Stimulated activated naive CD8-positive, alpha-beta T cell treated with anti-CD3 and anti-CD28 coated beads, Interleukin-15, Interleukin-2, amounts not matched to agents 100 ng/mL and 50 ng/mL, for 24 hours (primary cell): Measurements from ENCODE around the gene ICAM5.
A peak's percentile ranks its signal among the peaks of the same experiment; 100 is the strongest.

Experiments
- H3K27ac Mint-ChIP-seq: one replicate; pipeline ENCODE4 v1.8.0; 2021; ENCODE audit warnings: mild to moderate bottlenecking, mixed read lengths
- H3K27me3 Mint-ChIP-seq: one replicate; pipeline ENCODE4 v1.8.0; 2021; ENCODE audit warnings: mixed read lengths
- H3K36me3 Mint-ChIP-seq: one replicate; pipeline ENCODE4 v1.8.0; 2021; ENCODE audit warnings: low read depth, mixed read lengths
- H3K4me1 Mint-ChIP-seq: one replicate; pipeline ENCODE4 v1.8.0; 2021; ENCODE audit warnings: low read depth, mixed read lengths
- H3K4me3 Mint-ChIP-seq: one replicate; pipeline ENCODE4 v1.8.0; 2021; ENCODE audit warnings: mild to moderate bottlenecking, mixed read lengths
- H3K9me3 Mint-ChIP-seq: one replicate; pipeline ENCODE4 v1.8.0; 2021; ENCODE audit warnings: mixed read lengths

Gene ICAM5

DNA sequence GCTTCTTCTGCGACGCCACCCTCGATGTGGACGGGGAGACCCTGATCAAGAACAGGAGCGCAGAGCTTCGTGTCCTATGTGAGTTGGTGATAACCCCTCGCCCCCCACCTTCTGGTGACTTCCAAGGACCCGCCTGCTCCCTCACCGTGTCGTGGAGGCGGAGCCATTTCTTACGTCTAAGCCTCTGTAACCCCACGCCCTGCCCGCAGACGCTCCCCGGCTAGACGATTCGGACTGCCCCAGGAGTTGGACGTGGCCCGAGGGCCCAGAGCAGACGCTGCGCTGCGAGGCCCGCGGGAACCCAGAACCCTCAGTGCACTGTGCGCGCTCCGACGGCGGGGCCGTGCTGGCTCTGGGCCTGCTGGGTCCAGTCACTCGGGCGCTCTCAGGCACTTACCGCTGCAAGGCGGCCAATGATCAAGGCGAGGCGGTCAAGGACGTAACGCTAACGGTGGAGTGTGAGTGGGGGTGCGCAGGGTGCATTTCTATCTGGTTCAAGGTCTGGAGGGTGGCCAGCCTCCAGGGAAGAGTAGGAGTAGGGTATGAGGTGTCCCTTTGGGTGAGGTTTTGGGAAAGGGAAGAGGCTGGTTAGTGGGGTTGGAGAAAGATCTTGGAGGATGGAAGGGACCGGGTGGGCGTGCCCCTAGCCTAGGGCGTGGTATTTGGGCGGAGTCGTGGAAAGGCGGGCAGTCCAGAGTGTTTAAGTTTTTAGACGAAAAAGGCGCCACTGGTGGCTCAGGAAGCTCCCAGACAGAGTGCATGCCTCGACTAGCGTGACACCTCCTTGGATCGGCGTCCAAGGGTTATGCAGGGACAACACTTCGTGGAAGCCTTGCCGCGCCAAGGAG is 3.3 kb downstream of the ICAM5 start:
- peak overlapping the region; percentile 82 for H3K27ac Mint-ChIP-seq
- no peaks in the 10 kb centered on the region for H3K9me3 Mint-ChIP-seq
- peak overlapping the region; percentile 72 for H3K4me3 Mint-ChIP-seq
- peaks cover 62% of the 10 kb centered on the region for H3K27me3 Mint-ChIP-seq
- H3K4me1 Mint-ChIP-seq, result peaks cover 61% of the 10 kb centered on the region
- no peaks in the 10 kb centered on the region for H3K36me3 Mint-ChIP-seq

DNA sequence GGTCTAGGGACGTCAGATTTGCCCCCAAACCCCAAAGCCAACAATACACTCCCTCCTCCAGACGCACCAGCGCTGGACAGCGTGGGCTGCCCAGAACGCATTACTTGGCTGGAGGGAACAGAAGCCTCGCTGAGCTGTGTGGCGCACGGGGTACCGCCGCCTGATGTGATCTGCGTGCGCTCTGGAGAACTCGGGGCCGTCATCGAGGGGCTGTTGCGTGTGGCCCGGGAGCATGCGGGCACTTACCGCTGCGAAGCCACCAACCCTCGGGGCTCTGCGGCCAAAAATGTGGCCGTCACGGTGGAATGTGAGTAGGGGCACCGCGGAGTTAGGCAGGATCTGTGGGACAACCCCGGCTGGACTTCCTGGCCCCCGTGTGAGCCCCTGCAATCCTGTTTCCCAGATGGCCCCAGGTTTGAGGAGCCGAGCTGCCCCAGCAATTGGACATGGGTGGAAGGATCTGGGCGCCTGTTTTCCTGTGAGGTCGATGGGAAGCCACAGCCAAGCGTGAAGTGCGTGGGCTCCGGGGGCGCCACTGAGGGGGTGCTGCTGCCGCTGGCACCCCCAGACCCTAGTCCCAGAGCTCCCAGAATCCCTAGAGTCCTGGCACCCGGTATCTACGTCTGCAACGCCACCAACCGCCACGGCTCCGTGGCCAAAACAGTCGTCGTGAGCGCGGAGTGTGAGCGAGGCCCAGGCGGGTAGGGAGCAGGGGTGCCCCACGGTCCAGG is 4.0 kb downstream of the ICAM5 start:
- Mint-ChIP-seq H3K27me3 (peaks cover 55% of the 10 kb centered on the region), H3K36me3 (no peaks in the 10 kb centered on the region), H3K4me3 (peak overlapping the region; percentile 72), H3K9me3 (no peaks in the 10 kb centered on the region), H3K27ac (no peak overlapping the region), H3K4me1 (peaks cover 56% of the 10 kb centered on the region)

DNA sequence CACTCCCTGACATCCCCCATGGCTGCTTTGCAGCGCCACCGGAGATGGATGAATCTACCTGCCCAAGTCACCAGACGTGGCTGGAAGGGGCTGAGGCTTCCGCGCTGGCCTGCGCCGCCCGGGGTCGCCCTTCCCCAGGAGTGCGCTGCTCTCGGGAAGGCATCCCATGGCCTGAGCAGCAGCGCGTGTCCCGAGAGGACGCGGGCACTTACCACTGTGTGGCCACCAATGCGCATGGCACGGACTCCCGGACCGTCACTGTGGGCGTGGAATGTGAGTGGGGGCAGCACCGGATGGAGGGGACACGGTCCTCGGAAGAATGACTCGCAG is 4.6 kb downstream of the ICAM5 start:
- Mint-ChIP-seq H3K27me3 (peaks cover 54% of the 10 kb centered on the region), H3K36me3 (no peaks in the 10 kb centered on the region), H3K27ac (peak overlapping the region; percentile 26), H3K4me1 (peaks cover 51% of the 10 kb centered on the region), H3K9me3 (no peaks in the 10 kb centered on the region), H3K4me3 (peak overlapping the region; percentile 26)

GRCh38 chr19:10295305-10295846 is 5.6 kb downstream of the ICAM5 start:
- Mint-ChIP-seq H3K27me3 (peaks cover 50% of the 10 kb centered on the region), H3K4me1 (peaks cover 46% of the 10 kb centered on the region), H3K9me3 (no peaks in the 10 kb centered on the region), H3K4me3 (peak overlapping the region; percentile 79), H3K27ac (no peak overlapping the region), H3K36me3 (no peaks in the 10 kb centered on the region)

DNA sequence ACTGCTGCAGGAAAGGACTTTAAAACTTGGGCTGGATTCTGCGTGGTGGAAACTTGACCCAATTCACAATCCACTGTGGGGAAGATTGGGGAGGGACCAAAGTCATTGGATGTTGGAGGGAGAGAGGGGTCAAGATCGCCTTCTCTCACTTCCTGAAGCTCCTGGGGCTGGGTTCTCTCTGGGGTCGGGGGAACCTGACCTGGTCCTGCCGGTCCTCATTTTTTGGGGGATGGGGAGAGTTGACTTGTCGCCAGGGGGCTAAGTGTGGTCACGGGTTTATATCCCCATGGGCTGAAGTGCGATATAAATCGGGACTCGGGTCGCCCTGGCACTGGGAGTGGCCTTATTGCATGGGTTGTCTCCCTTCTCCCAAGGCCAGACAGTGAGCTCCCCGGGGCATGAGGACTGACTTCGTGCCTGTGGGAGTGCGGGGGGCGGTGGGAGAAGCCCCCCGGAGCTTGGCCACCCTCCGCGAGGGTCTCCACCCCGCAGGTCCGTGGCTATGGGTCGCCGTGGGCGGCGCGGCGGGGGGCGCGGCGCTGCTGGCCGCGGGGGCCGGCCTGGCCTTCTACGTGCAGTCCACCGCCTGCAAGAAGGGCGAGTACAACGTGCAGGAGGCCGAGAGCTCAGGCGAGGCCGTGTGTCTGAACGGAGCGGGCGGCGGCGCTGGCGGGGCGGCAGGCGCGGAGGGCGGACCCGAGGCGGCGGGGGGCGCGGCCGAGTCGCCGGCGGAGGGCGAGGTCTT is 6.3 kb downstream of the ICAM5 start:
- Mint-ChIP-seq H3K9me3 (no peaks in the 10 kb centered on the region), H3K27ac (no peak overlapping the region), H3K4me3 (peak overlapping the region; percentile 79), H3K27me3 (peaks cover 46% of the 10 kb centered on the region), H3K4me1 (peaks cover 39% of the 10 kb centered on the region), H3K36me3 (no peaks in the 10 kb centered on the region)

GRCh38 chr19:10299545-10300458 is 10.1 kb downstream of the ICAM5 start:
- no peaks in the 10 kb centered on the region for H3K9me3 Mint-ChIP-seq
- peak overlapping the region; percentile 8 for H3K4me3 Mint-ChIP-seq
- H3K4me1 Mint-ChIP-seq, result peaks cover 26% of the 10 kb centered on the region
- H3K36me3 Mint-ChIP-seq, result peaks cover 4% of the 10 kb centered on the region
- peaks cover 16% of the 10 kb centered on the region for H3K27me3 Mint-ChIP-seq
- H3K27ac Mint-ChIP-seq, result no peak overlapping the region

GRCh38 chr19:10305139-10305806 is 15.5 kb downstream of the ICAM5 start:
- no peak overlapping the region for H3K27ac Mint-ChIP-seq
- peaks cover 4% of the 10 kb centered on the region for H3K27me3 Mint-ChIP-seq
- H3K9me3 Mint-ChIP-seq, result no peaks in the 10 kb centered on the region
- H3K4me1 Mint-ChIP-seq, result peaks cover 11% of the 10 kb centered on the region
- H3K36me3 Mint-ChIP-seq, result peaks cover 4% of the 10 kb centered on the region
- H3K4me3 Mint-ChIP-seq, result no peak overlapping the region

DNA sequence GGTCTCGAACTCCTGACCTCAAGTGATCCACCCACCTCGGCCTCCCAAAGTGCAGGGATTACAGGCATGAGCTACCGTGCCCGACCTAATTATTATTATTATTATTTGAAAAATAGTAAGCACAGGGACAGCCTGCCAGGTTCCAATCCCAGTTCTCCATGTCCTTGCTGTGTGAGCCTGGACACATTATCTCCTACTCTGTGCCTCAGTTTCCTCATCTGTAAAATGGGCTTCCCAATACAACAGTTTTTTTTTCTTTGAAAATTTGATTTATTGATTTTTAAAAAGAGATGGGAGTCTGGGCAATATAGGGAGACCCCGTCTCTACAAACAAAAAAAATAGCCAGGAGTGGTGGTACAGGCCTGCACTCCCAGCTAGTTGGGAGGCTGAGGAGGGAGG is 16.6 kb downstream of the ICAM5 start:
- H3K4me1 Mint-ChIP-seq, result peaks cover 11% of the 10 kb centered on the region
- no peak overlapping the region for H3K4me3 Mint-ChIP-seq
- no peaks in the 10 kb centered on the region for H3K9me3 Mint-ChIP-seq
- H3K27ac Mint-ChIP-seq, result no peak overlapping the region
- peaks cover 4% of the 10 kb centered on the region for H3K36me3 Mint-ChIP-seq
- H3K27me3 Mint-ChIP-seq, result peaks cover 4% of the 10 kb centered on the region

- Mint-ChIP-seq H3K27me3 (no peaks in the 10 kb centered on the region), H3K36me3 (peaks cover 13% of the 10 kb centered on the region), H3K27ac (no peak within 1 kb of the TSS), H3K4me1 (peaks cover 5% of the 10 kb centered on the region), H3K4me3 (no peak within 1 kb of the TSS), H3K9me3 (no peaks in the 10 kb centered on the region)
These were observed 19.7 kb downstream of the ICAM5 start, which contains the start of gene ZGLP1 for GRCh38 chr19:10309423-10309822. TSS of gene ZGLP1 (minus strand) at chr19:10309815.

DNA sequence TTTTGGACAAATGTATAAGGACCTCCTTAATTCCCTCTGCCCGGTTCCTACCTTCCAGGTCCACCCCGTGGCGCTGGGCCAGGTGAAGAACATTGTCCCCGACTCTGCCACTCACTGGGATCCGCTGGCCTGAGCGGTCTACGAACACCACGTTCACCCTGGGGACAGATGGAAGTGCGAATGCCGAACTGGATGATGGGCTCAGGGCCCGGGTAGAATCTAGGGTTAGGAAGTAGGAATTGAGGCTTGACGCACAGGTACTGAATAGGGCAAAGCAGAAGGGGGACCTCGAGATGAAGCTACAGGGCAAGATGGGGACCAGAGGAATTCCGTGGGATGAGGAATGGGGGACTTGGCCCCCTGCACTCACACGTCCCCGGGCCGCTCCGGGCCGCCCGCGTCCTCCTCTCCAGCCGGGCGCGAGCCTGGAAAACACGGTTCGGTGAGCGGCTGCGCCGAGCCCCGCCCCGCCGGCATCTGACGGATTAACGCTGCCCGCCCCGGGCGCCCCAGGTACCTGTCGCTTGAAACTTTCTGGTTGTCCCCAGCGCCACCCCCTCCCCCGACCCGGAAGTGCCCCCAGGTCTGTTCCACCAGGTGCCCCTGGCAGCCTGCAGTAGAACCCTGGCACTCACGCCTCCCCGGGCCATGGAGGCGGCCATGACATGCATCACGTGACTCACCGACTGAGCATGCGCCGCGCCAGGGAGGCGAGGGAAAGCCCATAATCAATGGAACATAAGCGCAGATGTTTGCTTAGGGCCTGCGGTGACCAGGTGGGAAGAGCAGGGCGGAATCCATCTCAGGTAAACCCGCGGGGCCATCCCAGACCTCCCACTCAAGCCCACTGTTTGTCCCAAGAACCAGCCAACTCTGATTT is 25.8 kb downstream of the ICAM5 start, which contains the start of gene FDX2:
Gene FDX2, minus strand, starts transcription at position 681 of the 880 bp plus-strand sequence. Its CDS starts 19 bp downstream, at position 662.
- H3K4me3 Mint-ChIP-seq, result peak within 1 kb of the TSS; percentile 93
- H3K9me3 Mint-ChIP-seq, result no peaks in the 10 kb centered on the region
- no peaks in the 10 kb centered on the region for H3K27me3 Mint-ChIP-seq
- H3K4me1 Mint-ChIP-seq, result peaks cover 21% of the 10 kb centered on the region
- H3K36me3 Mint-ChIP-seq, result peaks cover 39% of the 10 kb centered on the region
- peak within 1 kb of the TSS; percentile 81 for H3K27ac Mint-ChIP-seq

- peak overlapping the region; percentile 80 for H3K27ac Mint-ChIP-seq
- H3K4me3 Mint-ChIP-seq, result peak overlapping the region; percentile 93
- no peaks in the 10 kb centered on the region for H3K27me3 Mint-ChIP-seq
- peaks cover 21% of the 10 kb centered on the region for H3K4me1 Mint-ChIP-seq
- peaks cover 39% of the 10 kb centered on the region for H3K36me3 Mint-ChIP-seq
- H3K9me3 Mint-ChIP-seq, result no peaks in the 10 kb centered on the region
These were observed 26.7 kb downstream of the ICAM5 start for GRCh38 chr19:10316229-10317044.
